Caco-2 (cell line): ENCODE measurements around the gene BIRC7. TPM values are rescaled to one million over a fixed set of nuclear protein-coding genes. Genes with fewer than 3 reads are reported as not detected.

ENCODE experiments used
- BruUV-seq: library from RNA; stranded (reverse); fragments of 400-500 nt; replicated peaks from 2 replicates; lab custom pipeline; 2021; lab: Mats Ljungman, UMichigan
- CTCF ChIA-PET: fragments of 300-600 bp; sonication (Branson Sonifier 250); formaldehyde crosslinking; loops from one replicate; lab custom pipeline; 2022; ENCODE audit warnings: antibody characterized with exemption; lab: Charles Lee
- POLR2A ChIA-PET: fragments of 300-600 bp; sonication (Branson Sonifier 250); formaldehyde crosslinking; loops from one replicate; lab custom pipeline; 2022; ENCODE audit warnings: antibody characterized with exemption; lab: Charles Lee
- DNase-seq, 2 experiments: peaks; one replicate each; pipeline versions ENCODE4 v3.0.0 to v3.0.0-alpha.2; 2020 to 2022
- H3K27me3 ChIP-seq: replicated peaks from 2 replicates; pipeline ENCODE4 v1.6.0; 2011; ENCODE audit warnings: low read length; ENCODE audit not compliant: control insufficient read depth, insufficient read depth
- H3K36me3 ChIP-seq: 2 replicates; pipeline ENCODE4 v1.5.1; 2011; ENCODE audit warnings: low read length; ENCODE audit not compliant: control insufficient read depth, insufficient read depth
- H3K4me1 ChIP-seq: fragments of 250-450 bp; sonication (Bioruptor Pico); 2 replicates; pipeline ENCODE4 v1.5.1; 2020; ENCODE audit warnings: mild to moderate bottlenecking
- H3K4me3 ChIP-seq: 2 replicates; pipeline ENCODE4 v1.5.1; 2011; ENCODE audit warnings: low read depth, mild to moderate bottlenecking, control low read depth, low read length
- H3K9me3 ChIP-seq: fragments of 250-450 bp; sonication (Bioruptor Pico); 2 replicates; pipeline ENCODE4 v1.5.1; 2020; ENCODE audit warnings: mild to moderate bottlenecking, moderate library complexity
- H3K27ac Mint-ChIP-seq: one replicate; pipeline ENCODE4 v1.8.0; 2022; ENCODE audit warnings: mixed read lengths; ENCODE audit not compliant: unreplicated experiment
- H3K27me3 Mint-ChIP-seq: one replicate; pipeline ENCODE4 v1.8.0; 2022; ENCODE audit warnings: mixed read lengths; ENCODE audit not compliant: insufficient read depth, unreplicated experiment
- H3K36me3 Mint-ChIP-seq: one replicate; pipeline ENCODE4 v1.8.0; 2022; ENCODE audit warnings: mild to moderate bottlenecking, mixed read lengths; ENCODE audit not compliant: insufficient read depth, unreplicated experiment
- H3K4me1 Mint-ChIP-seq: one replicate; pipeline ENCODE4 v1.8.0; 2022; ENCODE audit warnings: low read depth, mixed read lengths; ENCODE audit not compliant: unreplicated experiment
- H3K4me3 Mint-ChIP-seq: one replicate; pipeline ENCODE4 v1.8.0; 2022; ENCODE audit warnings: mild to moderate bottlenecking, moderate library complexity, mixed read lengths; ENCODE audit not compliant: unreplicated experiment
- H3K9me3 Mint-ChIP-seq: one replicate; pipeline ENCODE4 v1.8.0; 2022; ENCODE audit warnings: mixed read lengths; ENCODE audit not compliant: unreplicated experiment
- intact Hi-C: fragments of 100-400 bp; cut with micrococcal nuclease; formaldehyde crosslinking; loops from one replicate; pipeline ENCODE4 v1.10.0; 2022; ENCODE audit not compliant: unreplicated experiment
- total RNA-seq: library from RNA; stranded (reverse); gene quantifications from 2 replicates; pipeline ENCODE4 v1.2.3, GENCODE V29; 2022
- TF ChIP-seq, protein P1 (sequence below), 2 experiments: fragments of 200-600 bp in 1 of 2; IDR thresholded peaks; 1 replicate in 1 of 2; 2 replicates in 1 of 2; pipeline versions ENCODE4 v1.5.1 to v1.8.0; 2011 to 2022; ENCODE audit warnings: antibody characterized with exemption in 1 of 2, control low read depth in 1 of 2, inconsistent platforms in 1 of 2, low read depth in 1 of 2, low read length in 1 of 2, mild to moderate bottlenecking in 1 of 2, moderate library complexity in 1 of 2; ENCODE audit not compliant: insufficient read depth in 1 of 2, severe bottlenecking in 1 of 2, unreplicated experiment in 1 of 2

BIRC7 gene
- total RNA-seq, 1 experiment from 2014 or later: 0.54 TPM

DNA sequence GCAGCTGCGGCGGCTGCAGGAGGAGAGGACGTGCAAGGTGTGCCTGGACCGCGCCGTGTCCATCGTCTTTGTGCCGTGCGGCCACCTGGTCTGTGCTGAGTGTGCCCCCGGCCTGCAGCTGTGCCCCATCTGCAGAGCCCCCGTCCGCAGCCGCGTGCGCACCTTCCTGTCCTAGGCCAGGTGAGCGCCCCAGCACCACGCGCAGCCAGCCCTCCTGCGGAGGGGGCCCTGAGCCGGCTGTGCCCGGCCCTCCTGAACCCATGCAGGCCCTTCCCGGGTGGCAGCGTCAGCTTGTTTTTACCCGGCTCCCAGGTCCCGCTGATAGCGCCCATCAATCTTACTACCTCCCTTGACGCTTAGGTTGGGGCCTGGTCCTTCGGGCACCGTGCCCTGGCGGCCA, 3.7 kb downstream of the BIRC7 start:
- Mint-ChIP-seq H3K36me3 (no peaks in the 10 kb centered on the region), H3K4me3 (no peak overlapping the region), H3K27me3 (no peaks in the 10 kb centered on the region), H3K4me1 (peaks cover 7% of the 10 kb centered on the region), H3K27ac (no peak overlapping the region), H3K9me3 (no peaks in the 10 kb centered on the region)
- Histone ChIP-seq H3K9me3 (no peaks in the 10 kb centered on the region), H3K4me1 (peaks cover 33% of the 10 kb centered on the region), H3K4me3 (no peak overlapping the region), H3K36me3 (no peaks in the 10 kb centered on the region), H3K27me3 (no peaks in the 10 kb centered on the region)
- ChIA-PET CTCF (interaction anchor here (0.8 to 1.6 kb wide), 2 partner anchors 16 to 142 kb away, joined by 5 to 15 read pairs; no protein-coding TSS in a partner anchor), POLR2A (no interaction called here)
- intact Hi-C loops: no loop called here
- no TSS peak for BruUV-seq
- TF ChIP-seq, protein P1, sequence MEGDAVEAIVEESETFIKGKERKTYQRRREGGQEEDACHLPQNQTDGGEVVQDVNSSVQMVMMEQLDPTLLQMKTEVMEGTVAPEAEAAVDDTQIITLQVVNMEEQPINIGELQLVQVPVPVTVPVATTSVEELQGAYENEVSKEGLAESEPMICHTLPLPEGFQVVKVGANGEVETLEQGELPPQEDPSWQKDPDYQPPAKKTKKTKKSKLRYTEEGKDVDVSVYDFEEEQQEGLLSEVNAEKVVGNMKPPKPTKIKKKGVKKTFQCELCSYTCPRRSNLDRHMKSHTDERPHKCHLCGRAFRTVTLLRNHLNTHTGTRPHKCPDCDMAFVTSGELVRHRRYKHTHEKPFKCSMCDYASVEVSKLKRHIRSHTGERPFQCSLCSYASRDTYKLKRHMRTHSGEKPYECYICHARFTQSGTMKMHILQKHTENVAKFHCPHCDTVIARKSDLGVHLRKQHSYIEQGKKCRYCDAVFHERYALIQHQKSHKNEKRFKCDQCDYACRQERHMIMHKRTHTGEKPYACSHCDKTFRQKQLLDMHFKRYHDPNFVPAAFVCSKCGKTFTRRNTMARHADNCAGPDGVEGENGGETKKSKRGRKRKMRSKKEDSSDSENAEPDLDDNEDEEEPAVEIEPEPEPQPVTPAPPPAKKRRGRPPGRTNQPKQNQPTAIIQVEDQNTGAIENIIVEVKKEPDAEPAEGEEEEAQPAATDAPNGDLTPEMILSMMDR (IDR thresholded peaks at IDR 0.05; ENCODE audit: insufficient read depth in 1 of 2, low read depth in 1 of 2, low read length in 1 of 2, severe bottlenecking in 1 of 2, unreplicated experiment in 1 of 2): no peak
- DNase-seq: no peak

DNA sequence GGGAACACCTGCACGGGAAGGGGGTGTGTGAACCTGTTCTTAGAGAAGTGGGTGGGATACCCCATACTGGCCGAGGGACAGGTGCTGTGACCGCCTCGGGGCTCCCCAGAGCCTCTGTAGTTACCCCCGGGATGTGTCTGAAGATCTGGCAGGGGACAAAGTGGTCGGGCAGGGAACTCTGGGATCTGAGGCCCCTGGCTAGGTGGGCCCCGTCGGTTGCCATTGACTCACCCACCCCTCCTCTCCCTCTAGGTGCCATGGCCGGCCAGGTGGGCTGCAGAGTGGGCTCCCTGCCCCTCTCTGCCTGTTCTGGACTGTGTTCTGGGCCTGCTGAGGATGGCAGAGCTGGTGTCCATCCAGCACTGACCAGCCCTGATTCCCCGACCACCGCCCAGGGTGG, 4.3 kb downstream of the BIRC7 start:
- no peak for DNase-seq
- no peaks in the 10 kb centered on the region for H3K27me3 Mint-ChIP-seq
- H3K9me3 Mint-ChIP-seq: no peaks in the 10 kb centered on the region
- POLR2A ChIA-PET: no interaction called here
- no peaks in the 10 kb centered on the region for H3K9me3 ChIP-seq
- intact Hi-C loops: no loop called here
- no TSS peak for BruUV-seq
- no peak overlapping the region for H3K4me3 ChIP-seq
- H3K4me3 Mint-ChIP-seq: no peak overlapping the region
- peaks cover 1% of the 10 kb centered on the region for H3K4me1 Mint-ChIP-seq
- H3K4me1 ChIP-seq: peaks cover 27% of the 10 kb centered on the region
- H3K36me3 Mint-ChIP-seq: no peaks in the 10 kb centered on the region
- TF ChIP-seq, protein P1 (IDR thresholded peaks at IDR 0.05; ENCODE audit: insufficient read depth in 1 of 2, low read depth in 1 of 2, low read length in 1 of 2, severe bottlenecking in 1 of 2, unreplicated experiment in 1 of 2): no peak
- H3K27me3 ChIP-seq: no peaks in the 10 kb centered on the region
- CTCF ChIA-PET: interaction anchor here (0.7 to 2.5 kb wide), 2 partner anchors 13 to 17 kb away, joined by 4 to 15 read pairs; no protein-coding TSS in a partner anchor
- no peak overlapping the region for H3K27ac Mint-ChIP-seq
- no peaks in the 10 kb centered on the region for H3K36me3 ChIP-seq

DNA sequence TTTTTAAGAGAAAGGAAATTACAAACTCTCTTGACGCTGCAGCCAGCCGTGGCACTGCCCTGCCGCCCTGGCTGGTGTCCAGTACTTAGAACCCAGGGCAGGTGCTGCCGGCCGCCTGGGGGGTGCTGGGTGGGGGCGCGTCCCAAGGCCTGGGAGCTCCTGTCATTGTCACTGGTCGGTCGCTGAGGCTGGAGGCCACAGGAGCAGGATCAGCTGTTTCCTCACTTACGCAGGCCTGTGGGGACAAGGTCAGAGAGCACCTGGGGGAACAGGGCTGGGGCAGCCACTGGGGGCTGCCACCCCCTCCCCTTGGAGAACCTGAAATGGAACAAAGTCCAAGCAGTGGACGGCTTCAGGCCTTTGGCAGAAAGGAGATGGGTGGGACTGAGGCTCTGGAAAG, 5.6 kb downstream of the BIRC7 start:
- Histone ChIP-seq H3K9me3 (no peaks in the 10 kb centered on the region), H3K36me3 (no peaks in the 10 kb centered on the region), H3K27me3 (no peaks in the 10 kb centered on the region), H3K4me3 (no peak overlapping the region), H3K4me1 (peaks cover 16% of the 10 kb centered on the region)
- TF ChIP-seq, protein P1 (IDR thresholded peaks at IDR 0.05; ENCODE audit: insufficient read depth in 1 of 2, low read depth in 1 of 2, low read length in 1 of 2, severe bottlenecking in 1 of 2, unreplicated experiment in 1 of 2): no peak
- intact Hi-C loops: no loop called here
- no peak for DNase-seq
- H3K36me3 Mint-ChIP-seq: no peaks in the 10 kb centered on the region
- H3K27ac Mint-ChIP-seq: no peak overlapping the region
- BruUV-seq: no TSS peak
- H3K9me3 Mint-ChIP-seq: no peaks in the 10 kb centered on the region
- H3K4me1 Mint-ChIP-seq: no peaks in the 10 kb centered on the region
- CTCF ChIA-PET: interaction anchor here (2.5 kb wide), 1 partner anchor 18 kb away, joined by 15 read pairs; no protein-coding TSS in a partner anchor
- no peaks in the 10 kb centered on the region for H3K27me3 Mint-ChIP-seq
- POLR2A ChIA-PET: interaction anchor here (0.6 kb wide), 1 partner anchor 28 kb away, joined by 3 read pairs; no protein-coding TSS in a partner anchor
- no peak overlapping the region for H3K4me3 Mint-ChIP-seq
